ENCODE measurements around the gene KIF22.

Gene KIF22

DNA sequence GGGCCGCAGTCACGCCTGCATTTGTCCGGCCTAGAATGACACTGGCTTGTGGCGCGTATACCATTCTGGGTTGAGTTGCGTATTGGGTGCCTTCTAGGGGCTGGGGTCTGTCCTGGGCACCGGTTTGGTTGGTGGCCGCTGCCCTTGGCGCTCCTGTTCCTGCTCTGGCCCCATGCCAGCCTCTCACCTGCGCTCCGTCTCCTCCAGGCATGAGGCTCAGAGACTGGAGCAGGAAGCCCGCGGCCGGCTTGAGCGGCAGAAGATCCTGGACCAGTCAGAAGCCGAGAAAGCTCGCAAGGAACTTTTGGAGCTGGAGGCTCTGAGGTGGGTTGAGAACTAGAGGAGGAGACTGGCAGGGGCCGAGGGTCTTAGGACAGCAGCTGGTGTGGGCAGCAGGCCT is 55.1 kb downstream of the KIF22 start:
- no peak for TF ChIP-seq JUND (IDR thresholded peaks at IDR 0.05; ENCODE audit: low read depth)
- no peak for DNase-seq (ENCODE audit: low read depth in 1 of 2, low spot score in 1 of 2)
- in situ Hi-C loops (cut with HindIII; ENCODE audit: low pct_unique_long_range_greater_than_20kb, low sequenced_read_pairs), result no loop called here

DNA sequence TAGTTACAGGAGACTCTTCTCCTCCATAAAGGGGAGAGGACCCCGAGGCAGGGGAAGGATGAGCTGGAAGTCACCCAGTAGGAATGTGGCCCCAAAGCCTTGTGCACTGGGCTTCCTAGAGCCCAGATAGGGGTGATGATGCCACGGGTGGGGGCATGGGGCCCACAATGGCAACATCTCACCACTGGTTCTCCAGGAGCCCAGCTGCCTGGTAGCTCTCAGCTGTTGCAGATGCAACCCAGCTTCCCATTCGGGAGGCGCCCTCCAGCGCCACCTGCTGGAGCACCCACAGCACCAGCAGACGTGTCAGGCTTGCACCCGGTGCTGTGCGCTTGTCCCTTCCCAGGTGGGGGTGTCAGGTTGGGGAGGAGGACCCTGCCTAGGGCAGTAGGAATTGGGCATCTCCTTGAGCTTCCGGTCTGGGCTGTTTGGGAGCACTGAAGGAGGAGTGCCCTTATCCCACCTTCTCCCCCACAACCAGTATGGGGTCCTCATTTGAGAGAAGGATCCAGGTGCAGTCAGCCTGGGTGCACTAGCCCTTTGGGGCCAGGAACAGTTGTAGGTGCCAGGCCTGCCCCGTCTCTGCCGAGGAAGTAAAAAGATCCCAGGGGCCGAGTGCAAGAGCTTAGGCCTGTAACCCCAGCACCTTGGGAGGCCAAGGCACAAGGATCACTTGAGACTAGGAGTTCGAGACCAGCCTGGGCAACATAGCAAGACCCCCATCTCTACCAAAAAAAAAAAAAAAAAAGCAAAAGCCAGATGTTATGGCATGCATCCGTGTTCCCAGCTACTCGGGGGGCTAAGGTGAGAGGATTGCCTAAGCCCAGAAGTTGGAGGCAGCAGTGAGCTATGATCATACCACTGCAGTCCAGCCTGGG is 58.1 kb downstream of the KIF22 start:
- peak; percentile 71 to 77 for DNase-seq (ENCODE audit: low read depth in 1 of 2, low spot score in 1 of 2)
- in situ Hi-C loops (cut with HindIII; ENCODE audit: low pct_unique_long_range_greater_than_20kb, low sequenced_read_pairs), result no loop called here
- no peak for TF ChIP-seq JUND (IDR thresholded peaks at IDR 0.05; ENCODE audit: low read depth)

DNA sequence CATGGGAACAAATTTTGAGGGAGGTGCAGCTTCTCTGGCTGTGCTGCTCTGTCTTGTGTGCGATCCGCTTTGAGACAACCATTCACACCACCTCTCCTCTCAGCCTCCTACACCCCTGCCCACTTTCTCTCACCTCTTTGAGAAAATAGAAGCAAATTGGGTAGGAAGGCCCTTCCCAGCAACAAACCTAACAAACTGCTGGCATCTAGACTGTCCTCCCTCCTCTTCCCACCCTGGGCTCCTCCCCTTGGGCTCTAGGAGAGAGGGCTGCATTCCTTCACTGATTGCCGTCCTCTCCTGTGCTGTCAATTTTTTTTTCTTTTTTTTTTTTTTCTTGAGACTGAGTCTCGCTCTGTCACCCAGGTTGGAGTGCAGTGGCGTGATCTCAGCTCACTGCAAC is 59.0 kb downstream of the KIF22 start:
- DNase-seq (ENCODE audit: low read depth in 1 of 2, low spot score in 1 of 2), result no peak
- no peak for TF ChIP-seq JUND (IDR thresholded peaks at IDR 0.05; ENCODE audit: low read depth)
- in situ Hi-C loops (cut with HindIII; ENCODE audit: low pct_unique_long_range_greater_than_20kb, low sequenced_read_pairs), result no loop called here

DNA sequence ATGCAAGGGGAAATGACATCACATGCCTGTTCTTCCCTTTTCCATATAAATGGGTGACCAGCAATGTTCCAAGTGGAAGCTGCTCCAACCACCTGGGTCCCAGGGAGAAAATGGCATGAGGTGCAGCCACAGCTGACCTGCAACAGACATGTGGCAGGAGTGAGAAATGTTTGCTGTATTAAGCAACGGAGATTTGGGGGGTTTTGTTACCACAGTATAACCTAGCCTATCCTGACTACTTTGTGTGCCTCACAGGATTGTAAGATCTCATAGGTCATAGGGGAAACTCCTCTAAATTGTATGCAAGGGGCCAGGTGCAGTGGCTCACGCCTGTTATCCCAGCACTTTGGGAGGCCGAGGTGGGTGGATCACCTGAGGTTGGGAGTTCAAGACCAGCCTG is 60.4 kb downstream of the KIF22 start:
- in situ Hi-C loops (cut with HindIII; ENCODE audit: low pct_unique_long_range_greater_than_20kb, low sequenced_read_pairs), result no loop called here
- no peak for DNase-seq (ENCODE audit: low read depth in 1 of 2, low spot score in 1 of 2)
- no peak for TF ChIP-seq JUND (IDR thresholded peaks at IDR 0.05; ENCODE audit: low read depth)

DNA sequence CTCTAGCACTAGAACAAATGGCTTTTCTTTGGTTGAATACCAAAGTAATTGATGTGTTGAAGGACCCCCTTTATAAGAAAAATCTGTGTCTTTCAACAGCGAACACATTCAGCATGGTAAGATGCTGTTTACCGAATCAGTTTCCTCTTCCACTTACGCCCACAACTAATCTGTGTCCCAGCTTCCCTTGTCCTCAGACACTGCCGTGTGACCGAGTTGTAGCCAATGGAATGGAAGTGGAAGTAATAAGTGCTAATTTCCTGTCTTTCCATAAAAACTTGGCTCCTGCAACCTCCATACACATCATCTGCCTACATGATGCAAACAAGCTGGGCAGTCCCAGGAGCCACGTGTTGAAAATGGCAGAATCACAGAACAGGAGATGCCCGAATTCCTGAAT is 62.1 kb downstream of the KIF22 start:
- in situ Hi-C loops (cut with HindIII; ENCODE audit: low pct_unique_long_range_greater_than_20kb, low sequenced_read_pairs), result no loop called here
- DNase-seq (ENCODE audit: low read depth in 1 of 2, low spot score in 1 of 2), result no peak

DNA sequence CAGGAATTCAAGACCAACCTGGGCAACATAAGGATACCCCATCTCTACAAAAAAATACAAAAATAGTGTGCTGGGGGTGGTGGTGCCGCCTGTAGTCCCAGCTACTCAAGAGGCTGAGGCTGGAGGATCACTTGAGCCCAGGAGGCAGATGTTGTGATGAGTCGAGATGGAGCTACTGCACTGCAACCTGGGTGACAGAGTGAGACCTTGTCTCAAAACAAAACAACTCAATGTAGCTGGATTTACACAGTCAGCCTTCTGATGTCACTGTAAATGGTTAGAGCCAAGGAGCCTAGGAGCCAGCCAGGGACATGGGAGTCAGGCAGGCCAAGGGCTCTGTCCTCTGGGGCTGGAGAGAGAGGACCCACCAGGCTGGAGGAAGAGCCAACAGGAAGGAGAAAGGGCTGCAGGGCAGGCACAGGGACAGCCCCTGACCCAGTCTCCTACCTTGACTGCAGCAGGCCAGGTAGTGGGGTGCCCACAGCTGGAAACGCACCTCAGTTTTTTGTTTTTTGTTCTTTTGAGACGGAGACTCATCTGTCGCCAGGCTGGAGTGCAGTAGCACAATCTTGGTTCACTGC is 64.1 kb downstream of the KIF22 start:
- in situ Hi-C loops (cut with HindIII; ENCODE audit: low pct_unique_long_range_greater_than_20kb, low sequenced_read_pairs), result no loop called here
- no peak for TF ChIP-seq JUND (IDR thresholded peaks at IDR 0.05; ENCODE audit: low read depth)
- DNase-seq (ENCODE audit: low read depth in 1 of 2, low spot score in 1 of 2), result no peak

More for the DNA sequence above, 62.1 kb downstream of the KIF22 start:
- TF ChIP-seq JUND (IDR thresholded peaks at IDR 0.05; ENCODE audit: low read depth), result no peak

Data from T47D (cell line).